GM21423 (cell line): ENCODE results near the gene THOC7.

Experiments used
- ATAC-seq: cut with Tn5 transposase; IDR thresholded peaks from one replicate; pipeline ENCODE4 v1.9.1; 2021; ENCODE audit warnings: mild to moderate bottlenecking, moderate library complexity; ENCODE audit not compliant: unreplicated experiment

THOC7 gene

GRCh38 chr3:63847718-63848450 is 15.7 kb downstream of the THOC7 start:
- no peak for ATAC-seq

GRCh38 chr3:63845215-63845614 is 18.4 kb downstream of the THOC7 start:
- ATAC-seq = no peak

GRCh38 chr3:63842127-63842526 is 21.5 kb downstream of the THOC7 start:
- ATAC-seq = no peak

GRCh38 chr3:63841704-63842103 is 21.9 kb downstream of the THOC7 start:
- no peak for ATAC-seq

GRCh38 chr3:63832395-63832794 is 31.2 kb downstream of the THOC7 start:
- ATAC-seq = no peak

GRCh38 chr3:63830526-63830925 is 33.1 kb downstream of the THOC7 start:
- no peak for ATAC-seq

GRCh38 chr3:63824309-63824708 is 39.3 kb downstream of the THOC7 start:
- no peak for ATAC-seq

GRCh38 chr3:63819151-63819398 is 44.5 kb downstream of the THOC7 start, which contains the start of gene C3orf49:
TSS of gene C3orf49 (plus strand) at chr3:63819299. CDS start at chr3:63819472, 173 bp downstream.
- no peak for ATAC-seq

GRCh38 chr3:63818282-63819150 is 45.1 kb downstream of the THOC7 start:
- peak; percentile 64 for ATAC-seq

- no peak for ATAC-seq
Observed at GRCh38 chr3:63817225-63817624, 46.4 kb downstream of the THOC7 start.

- ATAC-seq = no peak
Observed at GRCh38 chr3:63814237-63814636, 49.4 kb downstream of the THOC7 start.

- no peak for ATAC-seq
Observed at GRCh38 chr3:63809607-63810006, 54.0 kb downstream of the THOC7 start.

GRCh38 chr3:63808633-63809032 is 55.0 kb downstream of the THOC7 start:
- ATAC-seq = no peak

- no peak for ATAC-seq
Observed at GRCh38 chr3:63807961-63808565, 55.5 kb downstream of the THOC7 start.

GRCh38 chr3:63803911-63804310 is 59.7 kb downstream of the THOC7 start:
- ATAC-seq = no peak

GRCh38 chr3:63800097-63800496 is 63.5 kb downstream of the THOC7 start:
- ATAC-seq = no peak

GRCh38 chr3:63798949-63799348 is 64.7 kb downstream of the THOC7 start:
- no peak for ATAC-seq

- no peak for ATAC-seq
Observed at GRCh38 chr3:63798544-63798943, 65.1 kb downstream of the THOC7 start.

GRCh38 chr3:63795438-63795837 is 68.2 kb downstream of the THOC7 start:
- ATAC-seq = no peak

GRCh38 chr3:63791974-63792373 is 71.6 kb downstream of the THOC7 start:
- no peak for ATAC-seq
